ENCODE measurements around the gene PACS1. TPM values are rescaled to one million over a fixed set of nuclear protein-coding genes. Genes with fewer than 3 reads are reported as not detected.

The PACS1 gene
- total and polyA plus RNA-seq, 9 donors = 22.4 to 92.9 (median 73.9) TPM

- Histone ChIP-seq H3K36me3 (no peaks in the 10 kb centered on the region), H3K4me1 (ENCODE audit: insufficient read depth) (no peaks in the 10 kb centered on the region), H3K9me3 (no peaks in the 10 kb centered on the region), H3K27ac (no peak overlapping the region), H3K27me3 (no peaks in the 10 kb centered on the region), H3K4me3 (no peak overlapping the region)
- no peak for TF ChIP-seq EP300 (IDR thresholded peaks at IDR 0.05)
- TF ChIP-seq CTCF (IDR thresholded peaks at IDR 0.05) = no peak
- no peak for TF ChIP-seq POLR2A (IDR thresholded peaks at IDR 0.05)
- DNase-seq = no peak
- WGBS, 3 donors = 89 to 96% (median 95%) methylated on average over 6 of the region's 6 CpGs
- intact Hi-C loops (cut with DNase I) = loop anchor here in 1 of 4 donors (5.0 kb wide), 1 partner anchor 609 kb away; no protein-coding TSS in a partner anchor
Observed at GRCh38 chr11:66237867-66238266, 167.8 kb downstream of the PACS1 start.

GRCh38 chr11:66238786-66239413 is 168.8 kb downstream of the PACS1 start:
- intact Hi-C loops (cut with DNase I) = loop anchor here in 1 of 4 donors (5.0 kb wide), 1 partner anchor 608 kb away; no protein-coding TSS in a partner anchor
- H3K27me3 ChIP-seq = no peaks in the 10 kb centered on the region
- no peak for DNase-seq
- no peaks in the 10 kb centered on the region for H3K9me3 ChIP-seq
- no peaks in the 10 kb centered on the region for H3K4me1 ChIP-seq (ENCODE audit: insufficient read depth)
- H3K36me3 ChIP-seq = no peaks in the 10 kb centered on the region
- WGBS, 3 donors = 92 to 93% (median 92%) methylated on average over 16 to 17 of the region's 17 CpGs
- H3K4me3 ChIP-seq = no peak overlapping the region
- no peak overlapping the region for H3K27ac ChIP-seq
- TF ChIP-seq POLR2A (IDR thresholded peaks at IDR 0.05) (no peak), CTCF (IDR thresholded peaks at IDR 0.05) (no peak), EP300 (IDR thresholded peaks at IDR 0.05) (no peak)

GRCh38 chr11:66239511-66239910 is 169.4 kb downstream of the PACS1 start:
- Histone ChIP-seq H3K4me1 (ENCODE audit: insufficient read depth) (no peaks in the 10 kb centered on the region), H3K27me3 (no peaks in the 10 kb centered on the region), H3K4me3 (no peak overlapping the region), H3K36me3 (no peaks in the 10 kb centered on the region), H3K9me3 (no peaks in the 10 kb centered on the region), H3K27ac (no peak overlapping the region)
- no peak for DNase-seq
- 69 to 77% (median 74%) methylated on average over 3 of the region's 3 CpGs for WGBS, 3 donors
- TF ChIP-seq CTCF (IDR thresholded peaks at IDR 0.05) (no peak), EP300 (IDR thresholded peaks at IDR 0.05) (no peak), POLR2A (IDR thresholded peaks at IDR 0.05) (no peak)
- intact Hi-C loops (cut with DNase I) = loop anchor here in 1 of 4 donors (5.0 kb wide), 1 partner anchor 608 kb away; no protein-coding TSS in a partner anchor

- TF ChIP-seq EP300 (IDR thresholded peaks at IDR 0.05) (no peak), CTCF (IDR thresholded peaks at IDR 0.05) (no peak), POLR2A (IDR thresholded peaks at IDR 0.05) (no peak)
- Histone ChIP-seq H3K36me3 (no peaks in the 10 kb centered on the region), H3K4me1 (ENCODE audit: insufficient read depth) (no peaks in the 10 kb centered on the region), H3K27ac (no peak overlapping the region), H3K4me3 (no peak overlapping the region), H3K9me3 (no peaks in the 10 kb centered on the region), H3K27me3 (no peaks in the 10 kb centered on the region)
- intact Hi-C loops (cut with DNase I) = loop anchor here in 1 of 4 donors (5.0 kb wide), 1 partner anchor 607 kb away; no protein-coding TSS in a partner anchor
- WGBS, 3 donors = 85 to 92% (median 89%) methylated on average over 25 of the region's 25 CpGs
- DNase-seq = no peak
Observed at GRCh38 chr11:66239998-66240780, 170.1 kb downstream of the PACS1 start.

All from ovary (tissue), 9 donors.